Stimulated activated CD8-positive, alpha-beta memory T cell treated with anti-CD3 and anti-CD28 coated beads, Interleukin-7, amount 100 ng/mL, for 24 hours (primary cell): Measurements from ENCODE around the gene BTBD3.

Experiments
- DNase-seq: peaks from one replicate; pipeline ENCODE4 v3.0.0-alpha.2; 2020; ENCODE audit warnings: low read depth

Gene BTBD3

DNA sequence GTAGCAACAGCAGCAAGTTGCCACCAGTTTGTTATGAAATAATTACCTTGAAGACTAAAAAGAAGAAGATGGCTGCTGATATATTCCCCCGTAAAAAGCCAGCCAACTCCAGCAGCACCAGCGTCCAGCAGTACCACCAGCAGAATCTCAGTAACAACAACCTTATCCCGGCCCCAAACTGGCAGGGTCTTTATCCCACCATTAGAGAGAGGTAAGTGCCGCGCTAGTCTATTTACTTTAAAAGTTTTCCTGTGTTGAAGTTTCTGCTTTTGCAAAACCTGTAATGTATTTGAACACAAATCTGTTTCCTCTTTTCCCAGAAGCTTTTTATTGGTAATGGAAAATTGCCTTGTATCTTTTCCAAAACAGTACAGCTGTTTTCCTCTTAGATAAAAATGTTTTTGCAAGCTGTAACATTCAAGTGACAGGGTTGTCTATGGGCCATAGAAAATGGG, 725 bp downstream of the BTBD3 start:
- no peak for DNase-seq

DNA sequence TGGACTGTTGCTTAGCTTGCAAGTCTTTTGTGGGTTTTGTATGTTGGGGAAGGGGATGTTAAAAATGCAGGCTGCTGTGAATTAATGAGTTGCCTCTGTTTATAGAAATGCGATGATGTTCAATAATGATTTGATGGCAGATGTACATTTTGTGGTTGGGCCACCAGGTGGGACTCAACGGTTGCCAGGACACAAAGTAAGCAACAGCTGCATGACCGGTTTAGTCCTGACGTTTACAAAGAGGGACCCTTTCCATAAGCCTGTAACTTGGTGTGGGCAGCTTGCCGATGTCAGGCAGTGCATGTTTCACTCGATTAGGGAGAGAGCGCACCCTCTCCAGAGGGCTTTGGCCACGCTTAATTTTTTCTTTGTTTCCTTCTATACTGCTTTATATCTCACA, 1.3 kb downstream of the BTBD3 start:
- DNase-seq, result no peak

DNA sequence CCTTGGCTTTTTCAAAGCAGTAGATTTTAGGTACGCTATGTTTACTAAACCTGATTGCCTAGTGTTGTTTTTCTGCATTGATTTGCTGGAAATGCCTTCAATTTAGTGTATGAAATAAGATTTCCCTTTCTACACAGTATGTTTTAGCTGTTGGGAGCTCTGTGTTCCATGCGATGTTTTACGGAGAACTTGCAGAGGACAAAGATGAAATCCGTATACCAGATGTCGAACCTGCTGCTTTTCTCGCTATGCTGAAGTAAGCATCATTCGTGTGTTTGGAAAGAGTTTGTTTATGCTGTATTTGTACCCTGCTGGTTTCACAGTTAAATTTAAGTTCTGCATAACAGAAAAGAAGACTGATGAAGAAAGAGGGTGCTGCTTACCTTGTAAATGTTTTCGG, 1.9 kb downstream of the BTBD3 start:
- no peak for DNase-seq

DNA sequence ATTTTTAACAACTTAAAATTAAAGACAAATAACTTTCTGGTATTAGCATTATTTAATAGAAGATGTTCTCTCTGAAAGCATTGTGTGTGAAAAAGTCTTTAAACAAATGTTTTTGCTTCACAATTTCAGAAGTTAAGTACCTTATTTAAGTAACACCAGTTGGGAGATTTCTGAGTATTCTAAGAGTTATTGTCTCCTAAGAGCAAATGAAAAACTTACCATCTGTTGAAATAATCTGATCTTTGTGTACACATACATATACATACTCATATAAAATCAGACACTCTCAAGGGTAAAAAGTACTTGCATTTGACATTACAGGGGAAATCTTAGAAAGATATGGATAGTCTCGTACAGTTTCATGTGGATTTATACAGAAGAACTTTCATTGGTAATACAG, 2.4 kb downstream of the BTBD3 start:
- no peak for DNase-seq

DNA sequence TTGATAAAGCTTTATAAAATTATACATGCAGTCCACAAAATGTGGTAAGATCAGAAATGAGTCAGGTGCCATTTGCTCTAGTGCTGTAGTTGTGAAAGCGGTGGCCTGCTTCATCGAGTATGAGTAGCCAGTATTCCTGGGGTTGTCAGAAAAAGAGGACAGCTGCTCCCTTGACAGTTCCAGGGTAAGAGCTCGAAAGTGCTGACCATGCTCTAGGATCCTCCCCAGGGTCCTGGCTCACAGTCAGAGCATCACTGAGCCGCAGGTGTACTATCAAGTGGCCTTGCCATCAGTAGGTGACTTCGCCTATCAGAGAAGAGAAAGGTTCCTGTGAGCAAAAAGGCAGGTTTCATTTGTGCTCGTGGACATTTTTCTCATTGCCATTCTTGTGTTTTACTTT, 3.6 kb downstream of the BTBD3 start:
- no peak for DNase-seq

DNA sequence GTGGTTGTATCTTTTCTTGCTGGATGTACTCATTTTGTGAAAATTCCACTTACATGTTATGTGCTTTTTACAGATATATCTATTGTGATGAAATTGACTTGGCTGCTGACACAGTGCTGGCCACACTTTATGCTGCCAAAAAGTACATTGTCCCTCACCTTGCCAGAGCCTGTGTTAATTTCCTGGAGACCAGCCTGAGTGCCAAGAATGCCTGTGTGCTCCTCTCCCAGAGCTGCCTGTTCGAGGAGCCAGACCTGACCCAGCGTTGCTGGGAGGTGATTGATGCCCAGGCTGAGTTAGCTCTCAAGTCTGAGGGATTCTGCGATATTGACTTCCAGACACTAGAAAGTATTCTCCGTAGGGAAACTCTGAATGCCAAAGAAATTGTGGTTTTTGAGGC, 4.9 kb downstream of the BTBD3 start:
- no peak for DNase-seq

DNA sequence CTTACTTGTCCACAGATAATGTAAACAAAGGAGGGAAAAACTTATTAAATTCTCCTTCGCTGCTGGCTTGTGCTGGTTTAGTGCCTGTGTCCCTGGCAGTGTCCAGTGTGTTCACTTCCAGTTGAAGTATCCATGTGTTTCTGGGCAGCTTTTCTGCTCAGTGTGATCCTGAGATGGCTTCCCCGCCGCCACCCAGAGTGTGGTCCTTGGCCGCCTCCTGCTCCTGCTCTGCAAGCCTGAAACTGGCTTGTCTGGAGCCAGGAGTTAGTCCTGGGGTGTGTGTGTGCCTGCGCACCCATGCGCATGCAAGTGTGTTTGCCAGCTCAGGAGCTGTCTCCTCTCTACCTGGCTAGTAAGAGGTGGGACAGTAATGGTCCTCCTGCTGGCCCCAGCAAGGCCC, 7.2 kb downstream of the BTBD3 start:
- DNase-seq, result no peak

DNA sequence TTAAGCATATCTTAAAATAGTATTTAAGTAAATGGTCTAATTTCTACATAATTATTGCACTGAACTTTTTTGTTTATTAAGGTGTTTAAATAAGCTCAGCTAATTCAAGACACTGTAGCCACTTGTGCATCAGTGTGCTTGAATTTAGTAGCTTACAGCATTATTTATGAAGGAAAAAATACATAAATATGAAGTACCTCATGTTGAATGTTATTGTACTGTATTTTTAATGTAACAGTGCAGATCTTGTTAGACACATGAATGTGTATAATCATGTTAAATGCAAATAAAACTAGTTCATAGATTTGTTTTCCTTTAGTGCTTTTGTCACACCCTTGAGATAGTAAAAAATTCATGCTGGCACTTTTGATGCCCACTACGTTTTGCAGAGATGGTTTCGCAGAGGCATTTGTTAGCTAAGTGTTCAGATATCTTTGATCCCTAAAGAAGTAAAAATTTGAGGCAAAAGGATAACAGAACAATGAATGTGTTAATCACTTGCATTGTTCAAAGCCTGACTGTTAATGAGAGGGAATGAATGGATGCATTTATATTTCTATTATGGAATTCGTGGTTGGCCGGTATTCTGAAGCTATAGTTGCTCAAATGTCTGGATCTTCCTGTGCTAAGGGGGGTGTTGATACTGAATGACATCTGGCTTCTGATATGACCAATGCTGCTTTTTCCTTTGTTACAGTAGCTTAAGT, 8.8 kb downstream of the BTBD3 start:
- no peak for DNase-seq

DNA sequence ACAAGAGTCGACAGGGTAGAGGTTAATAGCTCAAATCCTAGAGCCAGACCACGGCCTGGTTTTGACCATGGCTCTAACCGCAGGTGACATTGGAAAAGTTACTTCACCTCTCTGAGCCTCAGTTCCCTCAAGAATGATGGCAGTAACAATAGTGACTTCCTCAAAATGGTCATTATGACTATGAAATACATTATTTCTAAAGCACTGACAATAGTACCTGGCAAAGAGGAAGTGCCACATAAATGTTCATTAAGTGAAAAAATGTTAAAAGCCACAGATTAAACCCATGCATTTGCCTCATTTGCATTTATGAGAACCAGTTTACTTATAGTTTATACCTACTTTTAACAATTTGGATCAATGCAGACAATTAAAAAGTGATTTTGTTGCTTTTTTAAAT, 12.3 kb downstream of the BTBD3 start:
- no peak for DNase-seq

DNA sequence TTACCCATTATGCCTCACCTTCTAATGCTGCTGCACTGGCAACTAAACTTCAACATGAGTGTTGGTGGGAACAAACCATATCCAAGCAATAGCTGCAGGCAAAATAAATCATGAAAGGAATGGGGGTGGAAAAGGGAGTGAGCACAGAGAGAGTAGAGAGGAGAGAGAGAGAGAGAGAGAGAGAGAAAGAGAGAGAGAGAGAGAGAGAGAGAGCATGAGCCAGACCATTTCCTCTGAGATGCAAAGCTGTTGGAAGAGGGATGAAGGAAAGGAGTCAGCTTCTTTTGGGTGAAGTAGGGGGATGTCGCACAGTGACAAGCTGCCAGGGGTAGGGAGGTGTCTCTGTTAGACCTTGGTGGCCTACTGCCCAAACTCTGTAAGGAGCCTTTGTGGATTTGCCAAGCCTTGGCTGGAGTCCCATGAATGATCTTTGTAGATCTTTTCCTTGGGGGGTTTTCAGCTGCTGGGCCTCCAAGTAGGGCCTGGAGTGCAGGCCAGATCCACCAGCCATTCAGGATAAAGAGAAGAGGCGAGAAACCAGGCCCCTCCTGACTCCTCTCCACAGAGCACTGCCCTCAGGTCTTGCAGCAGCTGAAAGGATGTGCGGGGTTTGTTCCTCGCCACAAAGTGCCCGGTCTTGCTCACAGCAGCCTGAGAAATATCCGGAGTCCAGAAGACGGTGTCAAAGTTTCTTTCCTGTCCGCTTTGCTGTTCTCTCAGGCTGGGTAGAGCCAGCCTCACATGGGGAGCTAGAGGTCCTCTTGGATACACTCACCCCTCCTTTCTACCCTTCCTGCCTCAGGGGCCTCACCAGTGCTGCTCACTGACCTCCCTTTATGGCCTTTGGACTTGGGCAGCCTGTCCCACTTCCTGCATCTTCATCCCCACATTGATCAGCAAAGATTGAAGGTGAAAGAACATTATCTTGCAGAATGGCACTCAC, 17.8 kb downstream of the BTBD3 start:
- no peak for DNase-seq

DNA sequence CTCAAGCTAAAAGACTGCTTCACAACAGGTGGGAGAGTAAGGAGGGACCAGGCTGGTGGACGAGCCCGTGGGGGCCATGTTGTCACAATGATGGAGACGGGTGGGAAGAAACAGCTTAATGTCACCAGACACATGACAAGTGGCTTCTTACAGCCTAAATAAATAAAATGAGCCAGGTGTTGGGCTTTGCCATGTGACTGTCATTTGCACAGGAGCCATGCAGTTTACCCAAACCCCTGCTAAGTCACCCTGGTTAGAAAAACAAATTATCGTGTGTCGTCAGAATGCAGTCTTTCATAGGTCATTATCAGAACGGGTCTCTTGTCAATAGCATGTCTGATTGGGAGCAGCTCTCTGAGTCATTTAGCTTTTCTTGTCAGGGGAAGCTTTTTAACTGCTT, 18.5 kb downstream of the BTBD3 start:
- DNase-seq, result no peak

DNA sequence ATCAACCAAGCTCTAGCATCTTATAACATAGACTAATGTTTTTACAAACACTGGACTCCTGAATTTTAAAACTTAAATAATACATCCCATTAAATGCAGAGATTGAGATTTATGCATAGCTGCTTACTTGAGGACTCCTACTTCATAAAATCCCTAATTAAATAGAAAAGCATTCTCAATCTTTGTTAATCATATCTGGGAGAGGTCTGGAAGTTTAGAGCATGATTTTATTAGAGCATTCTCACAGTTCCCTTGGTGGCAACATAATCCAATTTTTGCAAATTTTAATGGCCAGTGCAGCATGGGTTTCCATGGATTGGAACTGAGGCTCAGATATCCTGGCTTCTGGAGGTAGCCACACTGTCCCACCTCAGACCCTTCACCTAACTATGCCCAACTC, 19.5 kb downstream of the BTBD3 start:
- DNase-seq, result no peak

DNA sequence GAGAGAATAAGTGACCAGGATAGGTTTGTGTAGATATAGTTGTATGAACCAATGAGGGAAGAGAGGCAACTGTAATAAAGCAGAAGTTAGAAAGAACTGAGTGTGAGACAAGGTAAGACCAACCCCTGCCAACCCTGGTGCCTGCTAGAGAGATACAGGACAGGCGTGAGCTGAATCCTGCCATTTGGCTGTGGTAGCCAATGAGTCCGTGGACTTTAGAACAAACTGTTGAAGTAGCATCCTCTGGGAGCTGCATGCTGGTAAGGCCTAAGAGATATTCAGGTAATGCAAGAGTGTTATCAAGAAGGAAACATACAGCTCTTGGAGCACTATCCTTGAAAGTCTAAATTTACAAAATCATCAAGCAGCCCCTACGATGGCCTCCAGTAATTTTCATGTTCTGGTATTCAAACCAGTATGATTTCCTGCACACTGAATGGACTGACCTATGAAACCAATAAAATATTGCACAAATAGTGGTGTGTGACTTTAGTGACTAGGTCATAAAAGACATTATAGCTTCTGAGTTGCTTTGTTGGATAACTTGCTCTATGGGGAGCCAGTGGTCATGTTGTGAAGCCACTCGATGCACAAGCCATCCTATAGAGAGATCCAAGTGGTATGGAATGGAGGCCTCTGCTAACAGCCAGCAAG, 24.0 kb downstream of the BTBD3 start:
- DNase-seq, result no peak

DNA sequence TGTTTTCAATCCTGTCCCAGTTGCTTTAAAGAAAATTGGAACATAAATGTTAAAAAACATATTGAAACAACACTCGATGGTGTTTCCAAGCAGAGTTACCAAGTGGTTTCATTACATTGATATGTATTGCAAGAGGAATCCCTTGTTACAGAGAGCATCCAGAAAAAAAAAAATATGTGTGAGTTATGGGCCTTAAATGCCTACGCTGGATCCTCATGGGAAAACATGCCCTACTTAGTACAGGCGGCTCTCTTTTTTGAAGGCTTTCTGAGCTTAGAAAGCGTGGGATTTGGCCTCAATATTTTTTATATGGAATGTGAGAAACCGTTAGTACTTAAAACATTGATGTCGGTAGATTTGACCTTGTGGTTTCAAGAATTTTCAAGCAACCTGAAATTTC, 26.1 kb downstream of the BTBD3 start:
- DNase-seq, result no peak

DNA sequence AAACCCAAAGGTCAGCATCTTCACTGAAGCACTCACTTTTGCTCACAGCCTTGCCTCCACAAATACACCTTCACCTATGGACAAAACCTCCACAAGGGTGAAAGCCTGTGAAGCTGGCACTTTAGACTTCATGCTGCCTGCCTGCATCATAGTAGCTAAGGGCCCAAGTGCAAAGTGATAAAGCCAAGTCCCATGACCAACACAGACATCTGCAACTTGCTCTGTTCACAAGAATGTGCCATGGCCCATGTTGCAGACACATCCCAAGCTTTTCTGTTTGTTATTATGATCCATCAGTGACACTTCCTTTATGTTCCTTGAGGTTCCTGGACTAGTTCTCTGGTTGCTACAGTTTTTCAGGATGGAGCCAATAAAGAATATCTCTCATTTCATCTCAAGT, 31.1 kb downstream of the BTBD3 start:
- no peak for DNase-seq

DNA sequence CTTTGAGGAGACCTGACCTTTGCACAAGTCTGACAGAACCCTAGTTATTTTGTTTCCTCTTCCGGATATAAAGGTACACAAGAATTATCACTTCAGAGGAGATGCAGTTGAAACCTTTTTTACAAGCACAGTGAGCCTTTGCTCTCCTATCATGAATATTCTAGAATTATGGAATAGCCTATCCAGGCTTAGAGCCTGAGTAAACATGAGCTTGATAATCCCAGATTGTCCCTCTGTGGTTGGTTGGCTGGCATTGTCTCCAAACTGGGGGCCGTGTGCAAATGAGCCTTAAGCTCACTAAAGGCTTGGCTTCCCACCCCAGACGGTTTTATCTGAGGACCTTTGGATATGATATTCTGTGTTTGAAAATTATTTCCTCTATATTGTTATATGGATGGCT, 32.0 kb downstream of the BTBD3 start:
- DNase-seq, result no peak

DNA sequence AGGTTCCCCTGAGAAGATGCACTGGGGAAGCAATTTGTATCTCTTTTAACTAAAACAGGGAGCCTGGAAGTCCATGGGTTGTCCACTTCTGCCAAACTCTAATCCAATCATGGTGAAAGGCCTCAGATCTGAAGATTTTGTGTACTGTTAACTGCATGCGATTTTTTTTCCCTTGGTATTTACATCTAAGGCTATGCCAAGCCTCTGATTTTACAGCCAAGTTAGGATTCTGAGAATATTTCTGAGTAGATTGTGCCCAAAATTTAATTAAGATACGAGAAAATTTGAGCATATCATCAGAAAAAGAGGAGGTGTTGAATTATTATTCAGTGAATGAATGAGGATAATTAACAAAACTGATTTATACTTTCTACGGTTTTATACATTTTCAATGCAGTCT, 34.0 kb downstream of the BTBD3 start:
- DNase-seq, result no peak

DNA sequence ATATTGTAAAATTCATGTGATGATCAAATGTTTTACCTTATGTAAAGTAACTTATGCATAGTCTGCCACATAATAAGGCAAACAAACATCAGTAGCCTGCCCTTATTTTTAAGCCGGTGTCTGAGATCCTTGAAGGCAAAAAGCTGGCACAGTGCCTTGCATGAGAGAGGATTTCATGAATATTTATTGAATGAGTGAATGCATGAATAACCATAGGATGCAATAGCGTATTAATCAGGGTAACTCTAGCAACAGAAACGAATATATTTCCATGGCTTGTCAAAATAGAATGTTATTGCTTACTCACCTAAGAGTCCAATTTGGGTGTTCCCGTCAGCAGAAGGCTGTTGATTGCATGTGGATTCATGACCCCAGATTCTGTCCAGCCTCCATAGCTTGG, 34.9 kb downstream of the BTBD3 start:
- no peak for DNase-seq

DNA sequence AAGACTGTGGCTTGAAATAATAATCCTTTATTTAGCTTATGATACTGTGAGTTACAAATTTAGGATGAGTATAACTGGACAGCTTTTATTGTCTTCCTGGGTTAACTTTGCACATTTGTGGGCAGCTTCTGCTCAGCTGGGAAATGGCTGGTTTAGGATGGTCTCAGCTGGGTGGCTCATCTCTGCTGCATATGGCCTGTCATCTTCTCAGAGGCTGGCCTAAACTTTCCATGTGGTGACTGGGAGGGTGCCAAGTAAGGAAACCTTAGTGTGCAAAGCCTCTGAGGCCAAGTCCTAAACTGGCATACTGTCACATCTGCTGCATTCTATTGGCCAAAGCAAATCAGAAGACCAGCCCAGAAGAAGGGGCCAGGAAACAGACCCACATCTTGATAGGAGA, 40.2 kb downstream of the BTBD3 start:
- no peak for DNase-seq

DNA sequence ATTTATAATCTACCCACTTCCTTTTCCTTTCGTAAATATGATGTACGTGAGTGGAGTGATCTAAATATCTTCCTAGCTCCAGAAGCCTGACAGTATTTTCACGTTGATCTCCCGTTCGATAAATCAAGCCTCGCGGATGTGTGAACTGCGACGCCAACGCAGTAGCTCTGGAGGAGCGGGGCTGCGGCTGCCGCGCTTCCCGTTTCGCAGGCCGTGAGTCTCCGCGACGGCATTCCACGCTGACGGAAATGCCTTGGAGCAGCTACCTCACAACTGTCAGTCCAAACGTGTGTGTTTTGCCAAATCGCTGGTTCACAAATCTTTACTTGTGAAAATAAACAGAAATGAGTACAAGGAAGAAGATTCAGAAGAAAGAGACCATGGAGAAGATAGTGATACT, 41.2 kb downstream of the BTBD3 start:
- DNase-seq, result no peak

DNA sequence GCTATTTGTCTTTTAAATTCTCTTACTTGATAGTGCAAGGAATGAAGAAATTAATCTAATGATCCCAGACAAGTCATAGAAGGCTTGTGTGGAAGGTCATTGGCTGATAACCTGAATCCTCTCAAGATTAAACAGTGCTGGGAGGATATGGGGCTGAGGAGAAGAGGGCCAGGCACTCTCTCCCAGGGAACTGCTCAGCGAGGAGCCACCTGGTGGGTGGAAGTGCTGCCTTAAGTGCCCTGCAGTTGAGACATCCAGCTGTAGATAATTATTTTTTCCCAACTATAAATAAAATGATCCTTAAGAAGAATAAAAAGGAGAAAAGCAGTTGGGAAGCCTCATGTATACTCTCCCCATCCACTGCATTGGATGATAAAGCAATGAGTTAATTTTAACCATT, 47.9 kb downstream of the BTBD3 start:
- no peak for DNase-seq

DNA sequence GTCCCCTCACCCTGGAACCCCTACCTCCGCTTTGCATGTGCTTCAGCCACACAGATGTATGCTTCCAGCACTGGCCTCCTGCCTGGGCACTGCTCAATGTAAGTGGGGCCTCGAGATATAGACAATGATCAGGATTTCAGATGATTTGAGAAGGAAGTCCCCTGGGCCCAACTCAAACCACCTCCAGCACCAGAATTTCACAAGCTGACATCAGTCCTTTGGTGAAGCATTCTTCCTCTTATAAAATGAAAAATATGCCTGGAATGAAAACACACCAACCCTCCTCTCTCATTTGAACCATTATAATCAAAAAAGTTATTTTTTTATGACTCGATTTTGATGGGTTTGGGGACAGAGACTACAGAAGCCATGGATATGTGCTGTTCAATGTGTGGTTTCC, 48.5 kb downstream of the BTBD3 start:
- DNase-seq, result no peak

DNA sequence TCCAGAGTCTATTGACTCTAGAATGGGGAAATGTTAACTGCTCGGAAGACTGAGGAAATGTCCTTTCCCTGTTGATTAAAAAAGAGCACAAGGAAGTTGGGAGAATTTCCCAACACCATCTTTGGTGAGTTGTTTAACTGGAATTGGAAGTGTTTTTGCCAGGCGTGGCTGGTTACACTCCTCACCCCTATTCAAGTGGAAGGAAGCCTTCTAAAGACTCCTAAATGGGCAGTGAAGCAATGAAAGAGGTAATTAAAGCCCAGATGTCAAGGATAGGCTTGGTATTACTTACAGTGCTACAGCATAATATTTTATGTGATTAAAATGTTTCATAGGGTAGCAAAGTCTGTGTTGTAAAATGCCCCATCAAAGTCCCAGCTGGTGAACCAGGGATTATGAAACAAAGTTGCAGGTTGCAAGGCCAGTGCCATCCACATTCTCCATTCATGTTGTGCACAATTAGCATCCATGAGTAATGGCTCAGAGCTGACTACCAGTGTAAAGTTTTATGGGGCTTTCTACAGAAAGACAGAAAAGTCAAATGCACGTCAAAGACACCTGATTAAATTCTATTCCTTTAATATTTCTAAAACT, 52.6 kb downstream of the BTBD3 start:
- DNase-seq, result no peak
